PC-3 (cell line): Measurements from ENCODE around the gene UBE2L3. TPM values are rescaled to one million over a fixed set of nuclear protein-coding genes. Genes with fewer than 3 reads are reported as not detected.

Experiments used
- ATAC-seq: fragments of 200-7000 bp; cut with Tn5 transposase; 2 replicates; pipeline ENCODE4 v1.9.1; 2020; ENCODE audit warnings: mild to moderate bottlenecking, moderate library complexity
- BruUV-seq: library from RNA; stranded (reverse); fragments of 400-500 nt; replicated peaks from 2 replicates; lab custom pipeline; 2021; lab: Mats Ljungman, UMichigan
- CTCF ChIA-PET: fragments of 300-600 bp; sonication (Branson Sonifier 250); formaldehyde crosslinking; loops from one replicate; lab custom pipeline; 2022; ENCODE audit warnings: antibody characterized with exemption; lab: Charles Lee
- POLR2A ChIA-PET: fragments of 300-600 bp; sonication (Branson Sonifier 250); formaldehyde crosslinking; loops from one replicate; lab custom pipeline; 2022; ENCODE audit warnings: antibody characterized with exemption; ENCODE audit not compliant: unreplicated experiment; lab: Charles Lee
- DNase-seq: peaks from one replicate; pipeline ENCODE4 v3.0.0-alpha.2; 2015
- H2AFZ ChIP-seq: fragments of 300-600 bp; sonication (generic); 2 replicates; pipeline ENCODE4 v1.6.0; 2016; ENCODE audit warnings: antibody characterized with exemption, low read length
- H3F3A ChIP-seq: fragments of 300-600 bp; sonication (generic); one replicate; pipeline ENCODE4 v1.6.0; 2017; ENCODE audit warnings: antibody characterized with exemption, low read length, control low read depth, mild to moderate bottlenecking; ENCODE audit not compliant: unreplicated experiment
- H3K27ac ChIP-seq: fragments of 300-600 bp; sonication (generic); 2 replicates; pipeline ENCODE4 v1.5.1; 2016; ENCODE audit warnings: mild to moderate bottlenecking, low read length
- H3K27me3 ChIP-seq: fragments of 300-600 bp; sonication (generic); 2 replicates; pipeline ENCODE4 v1.6.1; 2016; ENCODE audit warnings: low read length, mixed read lengths
- H3K36me3 ChIP-seq: fragments of 300-600 bp; sonication (generic); 2 replicates; pipeline ENCODE4 v1.6.1; 2016; ENCODE audit warnings: low read depth, mixed run types, low read length, mixed read lengths
- H3K4me1 ChIP-seq: fragments of 300-600 bp; sonication (generic); 2 replicates; pipeline ENCODE4 v1.5.1; 2016; ENCODE audit warnings: low read length; ENCODE audit not compliant: insufficient read depth
- H3K4me2 ChIP-seq: fragments of 300-600 bp; sonication (generic); 2 replicates; pipeline ENCODE4 v1.6.0; 2016; ENCODE audit warnings: low read length
- H3K4me3 ChIP-seq: fragments of 300-600 bp; sonication (generic); 2 replicates; pipeline ENCODE4 v1.5.1; 2016; ENCODE audit warnings: mild to moderate bottlenecking, low read length, mixed read lengths
- H3K79me2 ChIP-seq: fragments of 300-600 bp; sonication (generic); 2 replicates; pipeline ENCODE4 v1.6.1; 2017; ENCODE audit warnings: low read length, mixed read lengths
- H3K9ac ChIP-seq: fragments of 300-600 bp; sonication (generic); 2 replicates; pipeline ENCODE4 v1.6.0; 2016; ENCODE audit warnings: mild to moderate bottlenecking, low read length
- H3K9me2 ChIP-seq: fragments of 300-600 bp; sonication (generic); replicated peaks from 2 replicates; pipeline ENCODE4 v1.6.1; 2016; ENCODE audit warnings: mixed run types, low read length, mixed read lengths
- H3K9me3 ChIP-seq: fragments of 300-600 bp; sonication (generic); 2 replicates; pipeline ENCODE4 v1.6.1; 2016; ENCODE audit warnings: low read length, mixed read lengths
- H4K20me1 ChIP-seq: fragments of 300-600 bp; sonication (generic); 2 replicates; pipeline ENCODE4 v1.6.1; 2016; ENCODE audit warnings: low read length, mixed read lengths
- CTCF ChIP-seq: fragments of 300-600 bp; sonication (generic); conservative IDR thresholded peaks from 2 replicates; pipeline ENCODE4 v1.5.1; 2017; ENCODE audit warnings: antibody characterized with exemption, low read depth, mild to moderate bottlenecking, low read length
- EZH2 ChIP-seq: fragments of 300-600 bp; sonication (generic); IDR thresholded peaks from one replicate; pipeline ENCODE4 v1.6.1; 2017; ENCODE audit warnings: antibody characterized with exemption, mild to moderate bottlenecking, low read length; ENCODE audit not compliant: unreplicated experiment
- EZH2phosphoT487 ChIP-seq: fragments of 300-600 bp; sonication (generic); IDR thresholded peaks from 2 replicates; pipeline ENCODE4 v1.6.1; 2018; ENCODE audit warnings: mild to moderate bottlenecking, antibody characterized with exemption, low read length, borderline replicate concordance
- intact Hi-C: fragments of 100-400 bp; cut with micrococcal nuclease; formaldehyde crosslinking; loops from 2 replicates; pipeline ENCODE4 v1.9.0; 2023
- total RNA-seq: library from RNA; depleted of rRNA; stranded (reverse); fragments of >200 nt; gene quantifications from 2 replicates; pipeline ENCODE4 v1.2.3, GENCODE V29; 2014

The UBE2L3 gene
- total RNA-seq, 1 experiment from 2014 or later: 72.0 TPM

DNA sequence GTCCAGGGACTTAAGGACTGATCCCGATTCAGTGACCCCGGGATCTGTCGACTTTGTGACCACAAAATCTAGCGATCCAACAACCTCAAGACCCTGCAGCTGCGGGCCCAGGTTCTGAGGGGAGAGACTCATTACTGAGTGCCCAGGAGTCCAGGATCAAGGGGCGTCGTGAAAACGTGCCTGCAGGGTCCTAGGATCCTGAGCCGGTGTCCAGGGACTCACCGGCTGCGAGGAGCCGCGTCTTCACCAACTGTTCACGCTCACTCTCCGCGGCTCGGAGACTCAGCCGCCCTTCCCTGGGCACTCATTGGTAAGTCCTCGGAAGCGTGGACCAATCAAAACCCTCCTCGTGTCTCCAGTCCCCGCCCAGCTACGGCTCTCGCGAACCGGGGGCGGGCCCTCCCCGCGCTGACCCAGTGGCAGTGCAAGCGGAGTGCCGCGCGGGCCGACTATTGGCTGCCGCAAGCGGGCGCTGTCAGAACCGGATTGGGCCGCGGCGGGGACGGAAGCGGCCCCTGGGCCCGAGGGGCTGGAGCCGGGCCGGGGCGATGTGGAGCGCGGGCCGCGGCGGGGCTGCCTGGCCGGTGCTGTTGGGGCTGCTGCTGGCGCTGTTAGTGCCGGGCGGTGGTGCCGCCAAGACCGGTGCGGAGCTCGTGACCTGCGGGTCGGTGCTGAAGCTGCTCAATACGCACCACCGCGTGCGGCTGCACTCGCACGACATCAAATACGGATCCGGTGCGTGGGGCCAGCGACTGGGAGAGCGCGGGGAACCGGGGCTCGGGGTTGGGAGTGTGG, 74.5 kb downstream of the UBE2L3 start, which contains the start of gene SDF2L1:
SDF2L1 (plus strand) TSS at position 514 of the 795 bp plus-strand sequence; CDS start at position 549, 35 bp downstream.
- intact Hi-C loops: no loop called here

GRCh38 chr22:21642584-21643448, 75.3 kb downstream of the UBE2L3 start:
- H3K9ac ChIP-seq: peak overlapping the region; percentile 97
- H4K20me1 ChIP-seq: peaks cover 6% of the 10 kb centered on the region; the same call in 1 of the 2 replicates
- ATAC-seq (peak; percentile 7; the same call in 1 of the 2 replicates), DNase-seq (peak; percentile 69)
- ChIA-PET POLR2A (interaction anchor here (0.5 to 1.0 kb wide), 4 partner anchors 14 to 1618 kb away, joined by 3 to 10 read pairs (median 8); partner anchors contain the start of gene YDJC), CTCF (interaction anchor here (2.1 kb wide), 1 partner anchor 13 kb away, joined by 15 read pairs; the partner anchor contains the start of gene YDJC)
- H3K27ac ChIP-seq: peak overlapping the region; percentile 65
- H3K4me1 ChIP-seq: peaks cover 15% of the 10 kb centered on the region
- no peaks in the 10 kb centered on the region for H3K9me2 ChIP-seq
- H3F3A ChIP-seq: no peaks in the 10 kb centered on the region
- no TSS peak for BruUV-seq
- peaks cover 19% of the 10 kb centered on the region for H3K79me2 ChIP-seq
- peak overlapping the region; percentile 84 for H2AFZ ChIP-seq
- H3K27me3 ChIP-seq: no peaks in the 10 kb centered on the region
- no peaks in the 10 kb centered on the region for H3K36me3 ChIP-seq
- intact Hi-C loops: no loop called here
- TF ChIP-seq EZH2phosphoT487 (no peak), EZH2 (no peak), CTCF (peak; percentile 65)
- H3K9me3 ChIP-seq: no peaks in the 10 kb centered on the region
- H3K4me2 ChIP-seq: peak overlapping the region; percentile 100
- H3K4me3 ChIP-seq: peak overlapping the region; percentile 88

More for the DNA sequence above, 74.5 kb downstream of the UBE2L3 start, which contains the start of gene SDF2L1:
- H3F3A ChIP-seq: no peaks in the 10 kb centered on the region
- TF ChIP-seq EZH2phosphoT487: no peak
- TF ChIP-seq EZH2: no peak
- no peak for TF ChIP-seq CTCF
- BruUV-seq: no TSS peak
- no peaks in the 10 kb centered on the region for H3K27me3 ChIP-seq
- H3K9me3 ChIP-seq: no peaks in the 10 kb centered on the region
- H3K4me1 ChIP-seq: peaks cover 15% of the 10 kb centered on the region
- H3K36me3 ChIP-seq: no peaks in the 10 kb centered on the region
- peaks cover 6% of the 10 kb centered on the region; the same call in 1 of the 2 replicates for H4K20me1 ChIP-seq
- H3K4me2 ChIP-seq: peak within 1 kb of the TSS; percentile 100
- DNase-seq (peak; percentile 97), ATAC-seq (peak; percentile 89)
- peak within 1 kb of the TSS; percentile 88 for H3K4me3 ChIP-seq
- H3K79me2 ChIP-seq: peaks cover 19% of the 10 kb centered on the region
- H3K9me2 ChIP-seq: no peaks in the 10 kb centered on the region
- H3K27ac ChIP-seq: peak within 1 kb of the TSS; percentile 67
- peak within 1 kb of the TSS; percentile 97 for H3K9ac ChIP-seq
- peak within 1 kb of the TSS; percentile 96 for H2AFZ ChIP-seq
- CTCF ChIA-PET: interaction anchor here (2.1 kb wide), 1 partner anchor 13 kb away, joined by 15 read pairs; the partner anchor contains the start of gene YDJC
- POLR2A ChIA-PET: interaction anchor here (0.5 to 1.0 kb wide), 5 partner anchors 13 to 1619 kb away, joined by 3 to 10 read pairs (median 5); partner anchors contain the start of gene YDJC
